Activated CD8-positive, alpha-beta memory T cell treated with anti-CD3 and anti-CD28 coated beads for 36 hours (primary cell): ENCODE data around the gene GSK3B. TPM values are rescaled to one million over a fixed set of nuclear protein-coding genes. Genes with fewer than 3 reads are reported as not detected.

Source experiments
- CTCF ChIA-PET: fragments of 350-600 bp; sonication (Branson Sonifier 250); formaldehyde crosslinking; loops from one replicate; lab custom pipeline; 2021; ENCODE audit warnings: antibody characterized with exemption; lab: Charles Lee
- POLR2A ChIA-PET: fragments of 350-600 bp; sonication (Branson Sonifier 250); formaldehyde crosslinking; loops from one replicate; lab custom pipeline; 2021; ENCODE audit warnings: antibody characterized with exemption; lab: Charles Lee
- total RNA-seq, 2 experiments: library from RNA; stranded (reverse); gene quantifications; one replicate each; pipeline ENCODE4 v1.2.3, GENCODE V29; 2021

The GSK3B gene
- total RNA-seq, 2 experiments from 2014 or later = 34.4 to 35.2 TPM

DNA sequence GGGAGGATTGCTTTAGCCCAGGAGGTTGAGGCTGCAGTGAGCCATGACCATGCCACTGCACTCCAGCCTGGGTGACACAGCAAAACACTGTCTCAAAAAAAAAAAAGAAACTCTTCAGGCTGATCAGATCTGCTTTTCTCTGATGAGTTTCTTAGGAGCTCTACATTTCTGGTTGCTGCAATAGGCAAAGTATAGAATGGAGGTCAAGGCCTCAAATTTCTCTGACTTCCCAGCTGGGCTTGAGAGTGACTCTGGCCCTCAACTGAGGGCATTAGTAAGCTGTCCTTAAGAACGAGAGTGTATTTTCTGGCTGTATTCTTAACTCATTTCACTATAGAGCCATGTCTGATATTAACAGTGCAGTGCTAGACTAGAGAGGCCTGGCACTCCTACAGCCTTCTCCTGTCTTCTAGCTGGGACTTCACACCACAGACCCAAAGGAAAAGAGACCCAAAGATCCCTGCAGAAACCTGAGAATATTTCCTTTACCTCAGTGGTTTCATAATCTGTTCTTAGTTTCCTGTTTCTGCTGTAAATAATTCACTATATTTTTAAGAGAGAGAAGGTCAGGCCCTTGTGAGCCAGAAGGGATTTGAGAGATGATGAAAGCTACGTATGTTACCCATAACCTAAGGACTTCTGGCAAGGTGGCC lies 314.4 kb downstream of the GSK3B start:
- ChIA-PET CTCF (no interaction called here), POLR2A (no interaction called here)

DNA sequence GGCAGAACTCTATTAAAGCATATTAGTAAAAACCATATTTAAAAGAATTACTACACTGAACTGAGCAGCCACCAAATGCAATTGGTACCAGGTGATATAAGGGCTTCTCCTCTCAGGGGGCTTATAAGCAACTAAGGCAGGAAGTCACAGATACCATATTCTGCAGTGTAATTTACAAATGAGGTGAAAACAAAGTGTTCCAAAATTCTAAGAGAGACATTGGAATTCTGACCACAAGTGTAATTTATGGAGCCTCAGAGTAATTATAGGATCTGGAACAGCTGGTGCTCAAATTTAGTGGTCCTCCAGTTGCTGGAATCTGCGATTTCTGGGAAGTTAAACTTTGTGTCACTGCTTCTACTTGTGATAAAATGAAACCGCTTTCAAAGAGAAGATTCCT lies 315.4 kb downstream of the GSK3B start:
- CTCF ChIA-PET = no interaction called here
- POLR2A ChIA-PET = no interaction called here

DNA sequence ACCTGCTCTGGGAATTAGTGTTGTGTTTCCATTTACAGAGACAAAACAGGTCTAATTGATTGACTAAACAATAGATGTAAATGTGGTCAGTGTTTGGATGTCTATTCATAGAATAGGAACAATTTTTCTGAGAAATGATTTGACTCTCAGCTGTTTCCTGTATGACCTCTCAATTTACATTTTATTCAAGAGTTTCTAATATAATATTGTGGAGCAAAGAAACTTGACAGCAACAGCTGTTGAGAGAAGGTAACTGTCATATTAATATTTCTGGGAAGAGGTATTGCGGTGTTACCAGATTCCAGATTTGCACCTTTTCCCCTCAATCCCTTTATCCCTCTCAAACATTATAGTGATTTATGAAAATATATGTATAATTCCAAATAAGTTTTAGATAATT lies 316.1 kb downstream of the GSK3B start:
- ChIA-PET CTCF (no interaction called here), POLR2A (no interaction called here)

DNA sequence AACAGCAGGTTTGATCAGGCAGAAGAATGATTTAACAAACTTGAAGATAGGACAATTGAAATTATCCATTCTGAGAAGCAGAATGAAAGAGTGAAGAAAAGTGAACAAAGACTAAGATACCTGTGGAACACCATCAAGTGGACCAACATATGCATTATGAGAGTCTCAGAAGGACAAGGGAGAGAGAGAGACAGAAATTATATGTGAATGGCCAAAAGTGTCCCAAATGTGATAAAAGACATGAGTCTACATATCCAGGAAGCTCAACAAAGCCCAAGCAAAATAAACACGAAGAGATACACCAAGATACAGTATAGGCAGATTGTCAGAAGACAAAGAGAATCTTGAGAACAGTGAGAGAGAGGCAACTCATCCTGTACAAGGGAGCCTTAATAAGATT lies 317.9 kb downstream of the GSK3B start:
- POLR2A ChIA-PET = no interaction called here

DNA sequence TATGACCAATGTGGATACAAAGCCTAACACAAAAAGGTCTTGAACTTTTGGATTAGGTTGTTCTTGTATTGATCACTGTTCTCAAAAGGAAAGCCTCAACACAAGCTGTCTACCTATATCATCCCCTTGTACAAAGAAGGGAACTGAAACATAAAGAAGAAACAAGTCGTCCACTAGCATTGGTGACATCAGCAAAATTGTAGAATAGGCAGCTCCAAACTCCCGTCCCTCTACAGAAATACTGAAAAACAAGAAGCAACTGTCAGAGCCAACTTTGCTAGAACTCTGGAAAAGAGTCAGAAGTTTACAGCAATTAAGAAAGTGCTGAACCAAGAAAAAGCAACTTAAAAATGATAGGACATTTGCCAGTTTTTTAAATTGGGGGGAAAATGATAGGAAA lies 319.8 kb downstream of the GSK3B start:
- POLR2A ChIA-PET = no interaction called here
- CTCF ChIA-PET = no interaction called here

More for the DNA sequence above, 317.9 kb downstream of the GSK3B start:
- CTCF ChIA-PET = no interaction called here

Other genes starting within 250 kb of the GSK3B start
- gene GPR156, start 190.8 kb upstream of the GSK3B start, total RNA-seq = under 1 TPM in 1 of 2 experiments, not detected in 1; 0.06 TPM